DMS79 (cell line): ENCODE measurements around the gene MICU1.
"Not testable (repeated sequence)": the region's sequence is repeated elsewhere in the genome, so short reads cannot be mapped to it uniquely, and the experiment has no call there.

ENCODE experiments used
- DNase-seq: peaks from one replicate; lab custom pipeline; 2025; lab: John Stamatoyannopoulos, UW

The MICU1 gene

DNA sequence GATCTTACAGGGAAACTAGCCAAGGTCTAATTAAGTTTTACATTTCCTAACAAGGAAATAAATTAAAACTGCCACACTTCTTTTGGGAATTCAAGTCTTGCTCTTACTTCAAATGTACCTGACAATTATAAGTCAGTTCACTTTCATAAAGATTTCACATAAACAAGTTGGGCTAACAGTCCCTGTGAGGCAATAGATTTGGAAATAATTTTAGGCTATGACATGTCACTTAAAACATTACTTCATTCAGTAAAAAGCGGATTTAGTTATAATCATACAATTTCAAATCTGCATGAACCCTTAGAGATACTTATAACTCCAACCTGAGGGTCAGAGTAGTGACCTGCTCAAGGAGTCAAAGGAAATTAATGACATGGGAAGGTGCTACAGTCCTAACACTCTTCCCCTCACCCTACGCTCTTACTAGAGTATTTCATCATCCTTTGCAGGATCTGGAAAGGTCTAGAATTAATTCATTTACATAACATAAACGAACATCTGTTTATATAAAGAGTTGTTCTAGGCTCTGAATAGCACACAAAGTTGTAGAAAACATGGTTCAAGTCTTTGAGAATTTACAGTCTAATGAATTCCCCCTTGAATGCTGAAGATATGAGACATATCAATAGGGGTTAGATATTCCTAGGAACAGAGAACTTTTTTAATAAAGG, 238.8 kb downstream of the MICU1 start:
- no peak for DNase-seq

- DNase-seq = no peak
Measured at GRCh38 chr10:72385724-72386123, 240.2 kb downstream of the MICU1 start.

GRCh38 chr10:72384982-72385381, 240.9 kb downstream of the MICU1 start:
- DNase-seq = not testable (repeated sequence)

GRCh38 chr10:72379776-72380175, 246.1 kb downstream of the MICU1 start:
- DNase-seq = peak; percentile 74

DNA sequence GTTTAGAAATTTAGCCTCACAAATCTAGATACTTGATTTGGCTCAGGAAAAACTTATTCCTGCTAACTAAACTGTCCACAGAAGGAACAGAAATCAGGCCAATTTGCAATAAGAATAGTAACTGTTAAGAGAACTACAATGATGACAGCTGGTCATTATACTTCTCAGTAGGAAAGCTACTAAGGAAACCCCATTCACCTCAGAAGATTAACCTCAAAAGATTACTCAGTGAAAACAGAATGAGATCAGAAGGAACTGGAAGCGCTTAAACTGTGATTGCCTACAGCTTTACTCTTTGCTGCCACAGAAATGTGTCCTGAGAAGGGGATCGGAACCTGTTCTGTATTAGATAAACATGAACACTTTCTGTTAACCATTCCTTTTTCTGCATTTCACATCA, 246.8 kb downstream of the MICU1 start:
- DNase-seq = peak; percentile 58

DNA sequence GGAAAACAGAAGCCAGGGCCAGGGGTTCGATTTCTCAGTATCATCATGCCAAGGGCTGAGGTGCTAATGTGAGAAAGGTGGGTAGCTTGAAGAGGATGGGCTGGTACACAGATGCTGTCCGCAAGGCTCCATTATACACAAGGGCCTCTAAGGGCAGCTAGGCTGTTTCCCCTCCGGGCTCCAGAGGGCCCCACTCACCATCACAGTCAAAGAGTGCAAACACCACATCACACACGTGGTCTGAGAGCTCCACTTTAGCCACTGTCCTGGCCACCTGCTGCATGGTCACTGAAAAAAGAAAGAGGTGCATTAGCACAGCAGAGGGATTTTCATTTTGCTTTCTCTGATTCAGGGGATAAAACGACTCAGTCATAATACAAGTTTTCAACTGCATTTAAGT, 250.3 kb downstream of the MICU1 start:
- DNase-seq = no peak

- DNase-seq = no peak
Measured at GRCh38 chr10:72375173-72375572, 250.7 kb downstream of the MICU1 start.

DNA sequence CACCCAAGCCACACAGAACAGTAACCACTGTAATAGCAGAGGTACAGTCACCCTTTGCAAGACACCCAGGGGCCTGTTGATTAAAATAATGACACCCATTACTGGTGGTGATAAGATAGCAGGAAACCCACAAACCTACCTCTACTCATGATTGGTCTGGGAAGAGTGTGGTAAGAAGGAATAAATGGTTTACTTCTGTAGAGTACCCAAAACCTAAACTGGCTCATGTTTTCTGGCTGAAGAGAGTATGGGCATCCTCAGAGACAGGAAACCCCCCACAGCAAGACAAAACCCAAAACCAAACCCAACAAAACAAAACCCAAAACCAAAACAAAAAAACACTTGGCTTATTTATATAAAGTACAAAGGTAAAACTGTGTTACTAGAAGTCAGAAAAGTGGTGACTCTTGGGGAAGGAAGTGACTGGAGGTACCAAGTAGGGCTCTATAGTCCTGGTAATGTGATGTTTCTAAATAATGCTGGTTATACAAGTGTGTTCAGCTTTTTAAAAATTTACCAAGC, 255.6 kb downstream of the MICU1 start:
- no peak for DNase-seq

- no peak for DNase-seq
Measured at GRCh38 chr10:72367301-72367960, 258.4 kb downstream of the MICU1 start.

DNA sequence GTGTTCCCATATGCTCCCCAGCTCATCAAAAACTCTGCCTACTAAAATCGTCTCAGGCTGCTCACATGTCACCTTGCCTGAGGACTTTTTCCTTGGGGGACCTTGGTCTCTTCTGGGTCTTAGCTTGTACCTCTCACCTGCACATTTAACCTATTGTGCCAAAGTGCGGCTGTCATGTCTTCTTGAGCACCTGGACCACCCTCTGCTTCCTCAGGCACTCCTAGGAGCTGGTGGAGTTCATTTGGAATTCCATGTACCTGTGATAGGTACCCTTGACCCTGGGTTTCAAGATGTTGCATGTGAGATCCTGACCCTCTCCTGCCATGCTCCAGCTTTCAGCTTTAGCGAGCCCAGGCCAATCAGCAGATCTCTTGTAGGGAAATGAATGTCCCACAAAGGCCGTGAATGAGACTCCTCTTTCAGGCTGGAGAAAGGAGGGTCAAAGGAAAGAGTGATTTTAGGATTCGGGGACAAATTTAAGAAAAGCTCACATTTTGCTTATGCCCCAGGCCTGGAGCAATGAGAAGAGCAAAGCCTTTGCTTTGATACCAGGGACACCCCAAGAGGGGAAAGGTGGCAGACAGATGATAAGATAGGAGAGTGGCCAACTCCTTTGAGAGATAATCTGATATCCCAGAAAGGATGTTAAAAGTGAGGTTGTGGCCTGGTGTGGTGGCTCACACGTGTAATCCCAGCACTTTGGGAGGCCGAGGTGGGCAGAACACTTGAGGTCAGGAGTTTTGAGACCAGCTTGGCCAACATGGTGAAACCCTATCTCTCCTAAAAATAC, 260.6 kb downstream of the MICU1 start:
- DNase-seq = no peak

GRCh38 chr10:72364239-72364777, 261.6 kb downstream of the MICU1 start:
- DNase-seq = peak; percentile 72

DNA sequence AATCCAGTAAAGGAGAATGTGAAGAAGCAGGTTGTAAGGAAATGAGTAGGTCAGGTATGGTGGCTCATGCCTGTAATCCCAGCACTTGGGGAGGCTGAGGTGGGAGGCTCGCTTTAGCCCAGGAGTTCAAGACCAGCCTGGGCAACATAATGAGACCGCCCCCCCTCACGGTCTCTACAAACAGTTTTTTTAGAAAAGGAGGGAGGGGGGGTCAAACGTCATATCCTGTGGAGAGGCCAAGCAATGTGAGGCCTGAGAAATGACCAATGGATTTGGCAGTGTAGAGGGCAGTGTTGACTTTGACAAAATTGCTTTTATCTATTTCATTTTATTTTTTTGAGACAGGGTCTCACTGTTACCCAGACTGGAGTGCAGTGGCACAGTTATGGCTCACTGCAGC, 268.9 kb downstream of the MICU1 start:
- DNase-seq = no peak

- no peak for DNase-seq
Measured at GRCh38 chr10:72356115-72356514, 269.8 kb downstream of the MICU1 start.

DNA sequence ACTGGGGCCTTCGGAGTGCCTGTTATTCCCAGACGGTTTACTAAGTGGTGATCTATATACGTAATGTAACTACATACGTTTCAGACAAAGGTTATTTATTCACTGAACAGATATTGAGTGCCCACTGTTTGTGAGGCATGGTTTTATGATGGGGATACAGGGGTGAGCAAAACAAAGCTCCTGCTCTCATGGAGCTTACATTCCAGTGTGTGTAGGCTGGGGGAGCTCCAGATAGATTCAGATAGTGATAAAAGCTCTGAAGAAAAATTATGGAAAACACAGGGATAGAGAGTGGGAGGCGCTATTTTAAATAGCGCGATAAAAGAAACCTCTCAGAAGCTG, 270.7 kb downstream of the MICU1 start:
- DNase-seq = no peak

DNA sequence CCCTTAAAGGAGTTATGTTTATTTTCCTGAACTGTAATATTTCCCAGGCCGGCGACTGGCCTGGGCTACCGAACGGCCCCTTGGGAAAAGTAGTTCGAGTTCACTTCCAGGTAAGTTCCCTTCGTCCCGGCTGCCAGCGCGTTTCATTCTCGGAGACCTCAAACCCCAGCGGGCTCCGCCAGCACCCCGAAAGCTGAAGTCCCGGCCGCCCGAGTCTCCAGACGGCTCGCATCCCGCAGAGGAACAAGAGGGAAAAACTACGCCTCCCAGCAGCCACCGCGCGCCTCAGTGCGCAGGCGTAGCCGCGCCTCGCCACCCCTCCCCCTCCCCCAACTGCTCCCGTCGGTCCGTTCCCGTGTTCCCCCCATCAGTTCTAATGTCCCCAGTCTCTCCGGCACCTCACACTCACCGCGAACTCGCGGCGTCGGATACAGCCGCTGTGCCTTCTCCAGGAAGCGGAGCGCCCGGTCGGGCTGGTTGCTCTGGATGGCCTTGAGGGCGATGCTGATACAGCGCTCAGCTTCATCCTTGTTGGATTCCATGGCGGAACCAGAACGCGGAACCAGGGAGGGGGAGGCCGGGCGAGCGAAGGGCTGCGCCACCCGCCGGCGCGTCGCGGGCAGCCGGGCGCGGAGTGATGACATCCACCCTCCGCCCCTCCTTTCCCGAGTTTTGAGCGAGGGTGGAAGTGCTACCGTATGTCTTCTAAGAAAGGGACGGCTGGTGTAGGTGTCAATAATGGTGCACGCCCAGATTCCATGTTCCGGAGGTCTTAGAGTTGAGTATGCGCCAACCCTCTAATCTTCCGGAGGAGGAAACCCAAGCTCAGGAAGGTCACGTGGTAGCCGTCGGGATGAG, 271.3 kb downstream of the MICU1 start, which contains the start of gene DNAJB12:
DNAJB12 (minus strand) TSS at position 564 of the 858 bp plus-strand sequence; CDS start at position 542, 22 bp downstream.
- DNase-seq = peak; percentile 74

DNA sequence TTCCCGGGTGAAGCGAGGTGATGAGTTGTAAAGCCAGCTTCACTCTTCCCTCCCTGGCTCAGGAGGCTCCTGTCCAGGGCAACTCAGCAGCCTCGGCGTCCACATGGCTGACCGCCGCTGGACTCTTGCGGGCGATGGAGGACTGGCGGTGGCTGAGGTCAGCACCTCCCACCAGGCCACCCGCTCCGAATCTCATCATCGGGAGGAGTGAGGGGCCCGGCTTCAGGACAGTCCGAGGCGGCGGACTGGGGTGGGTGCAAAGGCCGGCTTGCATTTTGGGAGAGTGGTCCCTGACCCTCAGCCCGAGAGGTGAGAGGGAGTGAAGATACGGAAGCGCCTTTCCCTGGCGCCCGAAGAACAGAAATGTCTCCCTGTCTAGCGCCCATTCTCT, 271.9 kb downstream of the MICU1 start:
- no peak for DNase-seq

- no peak for DNase-seq
Measured at GRCh38 chr10:72353028-72353964, 272.6 kb downstream of the MICU1 start.

- no peak for DNase-seq
Measured at GRCh38 chr10:72351479-72351878, 274.4 kb downstream of the MICU1 start.

DNA sequence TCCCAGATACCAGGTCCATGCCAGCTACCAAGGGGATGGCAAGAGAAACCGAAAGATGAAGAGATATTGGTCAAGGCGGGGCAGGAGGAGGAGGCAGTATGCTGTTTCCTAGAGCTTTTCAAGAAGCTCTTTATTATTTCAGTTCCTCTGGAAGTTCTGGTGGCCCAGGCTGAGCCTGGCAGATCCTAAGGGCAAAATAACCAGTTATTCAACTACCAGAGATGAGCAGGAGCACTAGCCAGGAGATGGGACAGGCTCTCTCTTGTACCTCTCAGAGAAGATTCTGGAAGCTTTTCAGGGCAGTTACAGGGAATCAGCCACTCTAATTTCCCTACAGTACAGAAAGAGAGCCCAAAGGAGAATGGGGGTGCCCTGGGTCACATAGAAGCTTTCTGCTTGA, 276.4 kb downstream of the MICU1 start:
- no peak for DNase-seq

- DNase-seq = no peak
Measured at GRCh38 chr10:72348282-72348681, 277.6 kb downstream of the MICU1 start.
